ENCODE data around the gene GALNT7. TPM values are rescaled to one million over a fixed set of nuclear protein-coding genes. Genes with fewer than 3 reads are reported as not detected.

Gene GALNT7
- total and polyA plus RNA-seq, 2 of the 13 experiments (the other 11 are each of a cell fraction or from before 2014, with no cell fraction given): 0.08 to 0.13 TPM

DNA sequence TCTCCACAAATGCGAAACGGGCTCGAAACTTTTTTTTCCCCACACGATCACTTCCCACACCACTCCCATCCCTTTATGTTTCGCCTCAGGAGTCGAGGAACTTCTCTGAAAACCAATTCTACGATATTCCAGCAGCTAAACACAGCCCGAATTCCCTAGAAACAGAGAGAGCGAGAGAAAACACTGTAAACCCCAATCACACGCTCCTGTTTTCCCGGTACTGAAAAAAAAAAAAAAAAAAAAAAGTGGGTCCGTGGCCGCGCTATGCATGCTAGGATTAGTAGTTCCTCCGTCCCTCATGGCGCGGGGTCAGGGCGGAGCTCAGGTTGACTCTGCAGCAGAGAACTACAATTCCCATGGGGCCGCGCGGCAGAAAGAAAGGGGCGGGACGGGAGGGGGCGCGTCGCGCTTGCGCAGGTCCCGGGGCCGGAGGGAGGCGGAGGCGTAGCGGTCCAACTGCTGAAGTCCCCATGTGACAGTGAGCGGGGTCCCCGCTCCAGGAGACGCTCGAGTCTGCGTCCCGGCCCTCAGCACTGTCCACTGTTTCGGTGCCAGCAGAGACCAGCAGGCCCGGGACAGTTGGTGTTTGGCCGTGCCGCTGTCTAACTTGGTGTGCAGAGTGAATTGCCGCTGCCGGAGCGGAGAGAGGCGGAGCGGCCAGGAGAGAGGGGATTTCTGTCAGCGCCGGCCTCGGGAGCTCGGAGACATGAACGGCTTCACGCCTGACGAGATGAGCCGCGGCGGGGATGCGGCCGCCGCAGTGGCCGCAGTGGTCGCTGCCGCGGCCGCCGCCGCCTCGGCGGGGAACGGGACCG, 202.1 kb downstream of the GALNT7 start, which contains the start of gene SAP30 (continued):
- TF ChIP-seq, protein P1, sequence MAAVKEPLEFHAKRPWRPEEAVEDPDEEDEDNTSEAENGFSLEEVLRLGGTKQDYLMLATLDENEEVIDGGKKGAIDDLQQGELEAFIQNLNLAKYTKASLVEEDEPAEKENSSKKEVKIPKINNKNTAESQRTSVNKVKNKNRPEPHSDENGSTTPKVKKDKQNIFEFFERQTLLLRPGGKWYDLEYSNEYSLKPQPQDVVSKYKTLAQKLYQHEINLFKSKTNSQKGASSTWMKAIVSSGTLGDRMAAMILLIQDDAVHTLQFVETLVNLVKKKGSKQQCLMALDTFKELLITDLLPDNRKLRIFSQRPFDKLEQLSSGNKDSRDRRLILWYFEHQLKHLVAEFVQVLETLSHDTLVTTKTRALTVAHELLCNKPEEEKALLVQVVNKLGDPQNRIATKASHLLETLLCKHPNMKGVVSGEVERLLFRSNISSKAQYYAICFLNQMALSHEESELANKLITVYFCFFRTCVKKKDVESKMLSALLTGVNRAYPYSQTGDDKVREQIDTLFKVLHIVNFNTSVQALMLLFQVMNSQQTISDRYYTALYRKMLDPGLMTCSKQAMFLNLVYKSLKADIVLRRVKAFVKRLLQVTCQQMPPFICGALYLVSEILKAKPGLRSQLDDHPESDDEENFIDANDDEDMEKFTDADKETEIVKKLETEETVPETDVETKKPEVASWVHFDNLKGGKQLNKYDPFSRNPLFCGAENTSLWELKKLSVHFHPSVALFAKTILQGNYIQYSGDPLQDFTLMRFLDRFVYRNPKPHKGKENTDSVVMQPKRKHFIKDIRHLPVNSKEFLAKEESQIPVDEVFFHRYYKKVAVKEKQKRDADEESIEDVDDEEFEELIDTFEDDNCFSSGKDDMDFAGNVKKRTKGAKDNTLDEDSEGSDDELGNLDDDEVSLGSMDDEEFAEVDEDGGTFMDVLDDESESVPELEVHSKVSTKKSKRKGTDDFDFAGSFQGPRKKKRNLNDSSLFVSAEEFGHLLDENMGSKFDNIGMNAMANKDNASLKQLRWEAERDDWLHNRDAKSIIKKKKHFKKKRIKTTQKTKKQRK (IDR thresholded peaks at IDR 0.05; ENCODE audit: low read length): no peak
- TF ChIP-seq, protein P2, sequence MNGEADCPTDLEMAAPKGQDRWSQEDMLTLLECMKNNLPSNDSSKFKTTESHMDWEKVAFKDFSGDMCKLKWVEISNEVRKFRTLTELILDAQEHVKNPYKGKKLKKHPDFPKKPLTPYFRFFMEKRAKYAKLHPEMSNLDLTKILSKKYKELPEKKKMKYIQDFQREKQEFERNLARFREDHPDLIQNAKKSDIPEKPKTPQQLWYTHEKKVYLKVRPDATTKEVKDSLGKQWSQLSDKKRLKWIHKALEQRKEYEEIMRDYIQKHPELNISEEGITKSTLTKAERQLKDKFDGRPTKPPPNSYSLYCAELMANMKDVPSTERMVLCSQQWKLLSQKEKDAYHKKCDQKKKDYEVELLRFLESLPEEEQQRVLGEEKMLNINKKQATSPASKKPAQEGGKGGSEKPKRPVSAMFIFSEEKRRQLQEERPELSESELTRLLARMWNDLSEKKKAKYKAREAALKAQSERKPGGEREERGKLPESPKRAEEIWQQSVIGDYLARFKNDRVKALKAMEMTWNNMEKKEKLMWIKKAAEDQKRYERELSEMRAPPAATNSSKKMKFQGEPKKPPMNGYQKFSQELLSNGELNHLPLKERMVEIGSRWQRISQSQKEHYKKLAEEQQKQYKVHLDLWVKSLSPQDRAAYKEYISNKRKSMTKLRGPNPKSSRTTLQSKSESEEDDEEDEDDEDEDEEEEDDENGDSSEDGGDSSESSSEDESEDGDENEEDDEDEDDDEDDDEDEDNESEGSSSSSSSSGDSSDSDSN (CRISPR knock-in tag; IDR thresholded peaks at IDR 0.05): peak; percentile 79
- TF ChIP-seq ZNF841 (CRISPR knock-in tag; IDR thresholded peaks at IDR 0.05; ENCODE audit: borderline replicate concordance) (no peak), ZNF446 (CRISPR knock-in tag; IDR thresholded peaks at IDR 0.05) (no peak), NR3C1 (CRISPR knock-in tag; IDR thresholded peaks at IDR 0.05) (no peak), BRCA1 (CRISPR knock-in tag; IDR thresholded peaks at IDR 0.05) (no peak), FOXO4 (CRISPR knock-in tag; conservative IDR thresholded peaks at IDR 0.05) (0 out of 2 replicates have a peak, but pooled peaks have one; percentile 72), ZNF703 (CRISPR knock-in tag; IDR thresholded peaks at IDR 0.05; ENCODE audit: borderline replicate concordance) (no peak), ZNF776 (CRISPR knock-in tag; IDR thresholded peaks at IDR 0.05) (peak; percentile 31; the same call in 1 of the 2 replicates), ZNF484 (CRISPR knock-in tag; IDR thresholded peaks at IDR 0.05; ENCODE audit: borderline replicate concordance, low read depth) (no peak)
- TF ChIP-seq, protein P3, sequence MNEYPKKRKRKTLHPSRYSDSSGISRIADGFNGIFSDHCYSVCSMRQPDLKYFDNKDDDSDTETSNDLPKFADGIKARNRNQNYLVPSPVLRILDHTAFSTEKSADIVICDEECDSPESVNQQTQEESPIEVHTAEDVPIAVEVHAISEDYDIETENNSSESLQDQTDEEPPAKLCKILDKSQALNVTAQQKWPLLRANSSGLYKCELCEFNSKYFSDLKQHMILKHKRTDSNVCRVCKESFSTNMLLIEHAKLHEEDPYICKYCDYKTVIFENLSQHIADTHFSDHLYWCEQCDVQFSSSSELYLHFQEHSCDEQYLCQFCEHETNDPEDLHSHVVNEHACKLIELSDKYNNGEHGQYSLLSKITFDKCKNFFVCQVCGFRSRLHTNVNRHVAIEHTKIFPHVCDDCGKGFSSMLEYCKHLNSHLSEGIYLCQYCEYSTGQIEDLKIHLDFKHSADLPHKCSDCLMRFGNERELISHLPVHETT (CRISPR knock-in tag; conservative IDR thresholded peaks at IDR 0.05): peak; percentile 35; the same call in 1 of the 2 replicates
- TF ChIP-seq, protein P4, sequence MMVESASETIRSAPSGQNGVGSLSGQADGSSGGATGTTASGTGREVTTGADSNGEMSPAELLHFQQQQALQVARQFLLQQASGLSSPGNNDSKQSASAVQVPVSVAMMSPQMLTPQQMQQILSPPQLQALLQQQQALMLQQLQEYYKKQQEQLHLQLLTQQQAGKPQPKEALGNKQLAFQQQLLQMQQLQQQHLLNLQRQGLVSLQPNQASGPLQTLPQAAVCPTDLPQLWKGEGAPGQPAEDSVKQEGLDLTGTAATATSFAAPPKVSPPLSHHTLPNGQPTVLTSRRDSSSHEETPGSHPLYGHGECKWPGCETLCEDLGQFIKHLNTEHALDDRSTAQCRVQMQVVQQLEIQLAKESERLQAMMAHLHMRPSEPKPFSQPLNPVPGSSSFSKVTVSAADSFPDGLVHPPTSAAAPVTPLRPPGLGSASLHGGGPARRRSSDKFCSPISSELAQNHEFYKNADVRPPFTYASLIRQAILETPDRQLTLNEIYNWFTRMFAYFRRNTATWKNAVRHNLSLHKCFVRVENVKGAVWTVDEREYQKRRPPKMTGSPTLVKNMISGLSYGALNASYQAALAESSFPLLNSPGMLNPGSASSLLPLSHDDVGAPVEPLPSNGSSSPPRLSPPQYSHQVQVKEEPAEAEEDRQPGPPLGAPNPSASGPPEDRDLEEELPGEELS (CRISPR knock-in tag; IDR thresholded peaks at IDR 0.05): 0 out of 2 replicates have a peak, but pooled peaks have one; percentile 20

Measured in HepG2 (cell line).